K562 (cell line): Measurements from ENCODE around the gene TIMP3. TPM values are rescaled to one million over a fixed set of nuclear protein-coding genes. Genes with fewer than 3 reads are reported as not detected.

ENCODE experiments used
- ATAC-seq: fragments of 200-7000 bp; cut with Tn5 transposase; 3 replicates; pipeline ENCODE4 v1.9.1; 2020; ENCODE audit warnings: moderate library complexity
- BruUV-seq: library from RNA; stranded (reverse); fragments of 400-500 nt; replicated peaks from 2 replicates; lab custom pipeline; 2021; lab: Mats Ljungman, UMichigan
- CTCF ChIA-PET: fragments of 300-600 bp; formaldehyde crosslinking; extraction: SDS; loops from one replicate; lab custom pipeline; 2021; ENCODE audit warnings: low intra/inter-chr PET ratio; lab: Yijun Ruan, JAX
- POLR2A ChIA-PET: fragments of 300-600, 350-650 bp; sonication (Branson Sonifier 250); formaldehyde crosslinking; extraction: SDS; loops from one replicate; lab custom pipeline; 2021; ENCODE audit warnings: antibody characterized with exemption, inconsistent platforms; lab: Yijun Ruan, JAX
- DNase-seq, 4 experiments: peaks; one replicate each; pipeline versions ENCODE4 v3.0.0 to v3.0.0-alpha.2; 2011 to 2018; ENCODE audit warnings: low spot score in 3 of 4, mixed read lengths in 3 of 4; ENCODE audit errors: extremely low read depth in 1 of 4
- FAIRE-seq: peaks from 2 replicates; lab custom pipeline; 2011; peaks lifted over from hg19 to GRCh38; lab: Jason Lieb, UNC
- H2AFZ ChIP-seq: 2 replicates; pipeline ENCODE4 v1.6.0; 2011; ENCODE audit warnings: low read depth, low read length, control low read depth, inconsistent platforms
- H3K27ac ChIP-seq: fragments of 200-600 bp; 3 replicates; pipeline ENCODE4 v1.8.0; 2011; ENCODE audit warnings: low read depth, mild to moderate bottlenecking, control low read depth, inconsistent platforms, low read length, moderate library complexity, mixed read lengths; ENCODE audit errors: extremely low read depth
- H3K27me3 ChIP-seq, 2 experiments: fragments of 300-600 bp in 1 of 2; 2 replicates in 1 of 2; 3 replicates in 1 of 2; pipeline versions ENCODE4 v1.6.0 to v1.8.0; 2011; ENCODE audit warnings: inconsistent platforms in 2 of 2, low read length in 2 of 2, mild to moderate bottlenecking in 1 of 2, mixed read lengths in 1 of 2, moderate library complexity in 1 of 2; ENCODE audit not compliant: control insufficient read depth in 2 of 2, insufficient read depth in 2 of 2
- H3K36me3 ChIP-seq: fragments of 300-600 bp; 3 replicates; pipeline ENCODE4 v1.8.0; 2011; ENCODE audit warnings: mild to moderate bottlenecking, low read length, inconsistent platforms; ENCODE audit not compliant: control insufficient read depth, insufficient read depth
- H3K4me1 ChIP-seq, 2 experiments: fragments of 200-600 bp in 1 of 2; replicated peaks in 1 of 2; 2 replicates in 1 of 2; 3 replicates in 1 of 2; pipeline versions ENCODE4 v1.5.1 to v1.8.0; 2011; ENCODE audit warnings: inconsistent platforms in 2 of 2, low read length in 2 of 2, mild to moderate bottlenecking in 1 of 2, mixed read lengths in 1 of 2, moderate library complexity in 1 of 2; ENCODE audit not compliant: control insufficient read depth in 2 of 2, insufficient read depth in 2 of 2
- H3K4me2 ChIP-seq: 2 replicates; pipeline ENCODE4 v1.6.1; 2011; ENCODE audit warnings: low read length, control low read depth, inconsistent platforms, mixed read lengths; ENCODE audit not compliant: insufficient read depth
- H3K4me3 ChIP-seq: fragments of 200-600 bp; sonication (generic), shearing (Covaris generic); 2 replicates; pipeline ENCODE4 v1.5.1; 2016; ENCODE audit warnings: control low read depth, inconsistent platforms
- H3K79me2 ChIP-seq: fragments of 200-600 bp; 3 replicates; pipeline ENCODE4 v1.8.0; 2011; ENCODE audit warnings: low read length, inconsistent platforms; ENCODE audit not compliant: control insufficient read depth, insufficient read depth
- H3K9ac ChIP-seq, 2 experiments: 2 replicates each; pipeline versions ENCODE4 v1.6.0 to v1.6.1; 2011; ENCODE audit warnings: low read depth in 2 of 2, low read length in 2 of 2, control low read depth in 1 of 2, inconsistent platforms in 1 of 2, mild to moderate bottlenecking in 1 of 2, mixed read lengths in 1 of 2; ENCODE audit not compliant: insufficient read depth in 1 of 2
- H3K9me1 ChIP-seq: one replicate; pipeline ENCODE4 v1.6.0; 2011; ENCODE audit warnings: inconsistent platforms, mild to moderate bottlenecking, low read length, moderate library complexity; ENCODE audit not compliant: control insufficient read depth, insufficient read depth
- H3K9me3 ChIP-seq: replicated peaks from 2 replicates; pipeline ENCODE4 v1.5.1; 2011; ENCODE audit warnings: low read depth, low read length, inconsistent platforms; ENCODE audit not compliant: control insufficient read depth, insufficient read depth
- H4K20me1 ChIP-seq: replicated peaks from 2 replicates; pipeline ENCODE4 v1.6.1; 2011; ENCODE audit warnings: low read length, inconsistent platforms, mixed read lengths; ENCODE audit not compliant: control insufficient read depth, insufficient read depth
- ETV1 ChIP-seq: fragments of 450-650 bp; conservative IDR thresholded peaks from 2 replicates; pipeline ENCODE4 v1.6.1; 2016; ENCODE audit warnings: missing genetic modification characterization, control low read depth, low read depth, missing compliant biosample characterization
- KLF16 ChIP-seq: IDR thresholded peaks from 2 replicates; pipeline ENCODE4 v1.6.1; 2016; ENCODE audit warnings: antibody characterized with exemption
- MIER1 ChIP-seq: fragments of 450-650 bp; IDR thresholded peaks from 2 replicates; pipeline ENCODE4 v1.6.1; 2016; ENCODE audit warnings: antibody characterized with exemption, mild to moderate bottlenecking, low read depth
- SIX5 ChIP-seq, 2 experiments: IDR thresholded peaks; 2 replicates each; pipeline ENCODE4 v1.6.1; 2011; ENCODE audit warnings: low read length in 2 of 2, borderline replicate concordance in 1 of 2, low read depth in 1 of 2, mild to moderate bottlenecking in 1 of 2, moderate library complexity in 1 of 2; ENCODE audit not compliant: insufficient read depth in 1 of 2
- TCF3 ChIP-seq: sonication (generic); formaldehyde crosslinking; IDR thresholded peaks from 2 replicates; pipeline ENCODE4 v1.4.0; 2020; ENCODE audit warnings: mild to moderate bottlenecking, missing genetic modification reagents
- TGIF2 ChIP-seq: sonication (generic); formaldehyde crosslinking; IDR thresholded peaks from 2 replicates; pipeline ENCODE4 v1.8.1; 2022; ENCODE audit warnings: mild to moderate bottlenecking, missing genetic modification reagents, moderate library complexity
- TRIM24 ChIP-seq, 2 experiments: fragments of 450-650 bp; IDR thresholded peaks; 2 replicates each; pipeline ENCODE4 v1.6.1; 2016
- ZFX ChIP-seq: sonication (generic); formaldehyde crosslinking; IDR thresholded peaks from 2 replicates; pipeline ENCODE4 v1.8.0; 2022; ENCODE audit warnings: mild to moderate bottlenecking, missing genetic modification reagents, moderate library complexity
- ZNF12 ChIP-seq: sonication (generic); formaldehyde crosslinking; IDR thresholded peaks from 2 replicates; pipeline ENCODE4 v1.4.0; 2020; ENCODE audit warnings: mild to moderate bottlenecking, missing genetic modification reagents
- ZNF133 ChIP-seq: fragments of 250-450 bp; sonication (Bioruptor Pico); IDR thresholded peaks from 2 replicates; pipeline ENCODE4 v1.4.0; 2020; ENCODE audit warnings: mild to moderate bottlenecking
- ZNF263 ChIP-seq: sonication (generic); formaldehyde crosslinking; IDR thresholded peaks from 2 replicates; pipeline ENCODE4 v1.8.0; 2022; ENCODE audit warnings: mild to moderate bottlenecking, missing genetic modification reagents, borderline replicate concordance
- ZNF324 ChIP-seq: fragments of 250-450 bp; sonication (Bioruptor Pico); IDR thresholded peaks from 2 replicates; pipeline ENCODE4 v1.4.0; 2020; ENCODE audit warnings: mild to moderate bottlenecking
- WGBS: fragments of 100-300 bp; shearing (Covaris generic); methylation state at CpG from one replicate; pipeline ENCODE4 v1.1.6; 2016; ENCODE audit warnings: low coverage, mixed read lengths; ENCODE audit not compliant: insufficient coverage; ENCODE audit errors: missing lambda C conversion rate; 5-methylcytosine and 5-hydroxymethylcytosine counted together
- in situ Hi-C: fragments of 300-500 bp; cut with MboI; formaldehyde crosslinking; loops from 4 replicates; pipeline ENCODE4 v1.15.0; 2018; ENCODE audit warnings: inconsistent platforms, mixed read lengths
- intact Hi-C: fragments of 100-400 bp; cut with micrococcal nuclease; formaldehyde crosslinking; loops from 2 replicates; pipeline ENCODE4 v1.14.2; 2022
- polyA plus RNA-seq, 8 experiments: library from polyadenylated mRNA; depleted of rRNA in 4 of 8; stranded (reverse) in 5 of 8; unstranded in 3 of 8; fragments of >200 nt; fragmentation: Nextera tagmentation in 2 of 8; fragmentation: Illumina TruSeq in 1 of 8; extraction: Ambion mirVana in 2 of 8; extraction: Trizol in 1 of 8; gene quantifications; 2 replicates each; pipeline versions ENCODE4 v1.2.1 to v1.2.3, GENCODE V29; 2011 to 2014; ENCODE audit warnings: inconsistent platforms in 1 of 8, missing spikeins in 1 of 8
- total RNA-seq, 7 experiments: library from RNA; depleted of rRNA in 6 of 7; stranded (reverse); fragments of >200 nt in 6 of 7; fragmentation: Illumina TruSeq in 2 of 7; extraction: Trizol in 2 of 7; gene quantifications; 2 replicates each; pipeline versions ENCODE4 v1.2.1 to v1.2.3, GENCODE V29; 2011 to 2021; ENCODE audit warnings: low replicate concordance in 1 of 7
- TF ChIP-seq, protein P1 (sequence below): sonication (generic); formaldehyde crosslinking; IDR thresholded peaks from 2 replicates; pipeline ENCODE4 v1.8.1; 2023; ENCODE audit warnings: mild to moderate bottlenecking, missing genetic modification reagents
- TF ChIP-seq, protein P2 (sequence below): sonication (generic); IDR thresholded peaks from 2 replicates; pipeline ENCODE4 v1.6.1; 2016
- TF ChIP-seq, protein P3 (sequence below): fragments of 250-450 bp; sonication (Bioruptor Pico); IDR thresholded peaks from 2 replicates; pipeline ENCODE4 v1.5.0; 2021
- TF ChIP-seq, protein P4 (sequence below): sonication (generic); formaldehyde crosslinking; IDR thresholded peaks from 2 replicates; pipeline ENCODE4 v1.8.1; 2023; ENCODE audit warnings: mild to moderate bottlenecking, missing genetic modification reagents

Gene TIMP3
- total and polyA plus RNA-seq, 9 of the 15 experiments (the other 6 are each of a cell fraction or from before 2014, with no cell fraction given), result 0.07 to 0.73 (median 0.18) TPM

DNA sequence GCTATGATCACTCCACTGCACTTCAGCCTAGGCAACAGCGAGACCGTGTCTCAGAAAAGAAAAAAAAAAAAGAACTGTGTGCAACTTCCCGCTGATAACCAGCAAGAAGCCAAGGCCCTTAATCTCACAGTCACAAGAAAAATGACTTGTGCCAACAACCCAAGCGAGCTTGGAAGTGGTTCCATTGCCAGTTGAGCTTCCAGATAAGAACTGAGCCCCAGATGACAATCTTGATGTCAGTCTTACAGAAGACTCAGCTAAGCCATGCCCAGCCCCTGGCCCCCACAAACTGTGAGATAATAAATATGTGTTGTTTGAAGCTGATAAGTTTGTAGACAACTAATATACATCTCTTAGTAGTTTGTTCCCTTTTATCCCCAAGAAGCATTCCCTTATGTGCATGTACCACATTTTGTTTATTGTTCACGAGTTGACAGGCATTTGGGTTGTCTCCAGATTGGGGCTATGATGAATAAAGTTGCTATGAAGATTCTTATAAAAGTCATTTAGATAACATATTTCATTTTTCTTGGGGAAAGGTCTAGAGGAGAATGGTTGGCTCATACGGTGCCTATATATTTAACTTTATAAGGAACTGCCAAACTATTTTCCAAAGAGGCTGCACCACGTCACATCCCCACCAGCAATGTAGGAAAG is 85.9 kb downstream of the TIMP3 start:
- peak; percentile 31; the same call in 2 of the 3 replicates for ATAC-seq
- no peaks in the 10 kb centered on the region for H3K36me3 ChIP-seq
- H3K27me3 ChIP-seq, result no peaks in the 10 kb centered on the region
- H2AFZ ChIP-seq, result peak overlapping the region; percentile 85; the same call in 1 of the 2 replicates
- DNase-seq, result peak in 3 of 4 experiments; percentile 19 to 69 (median 23)
- ChIA-PET CTCF (no interaction called here), POLR2A (no interaction called here)
- 0 out of 4 replicates have a peak overlapping the region, but pooled peaks of 1 of the 2 experiments have one; percentile 16 for H3K9ac ChIP-seq
- in situ Hi-C loops (no loop called here), intact Hi-C loops (no loop called here)
- no TSS peak for BruUV-seq
- H3K4me2 ChIP-seq, result peak overlapping the region; percentile 38
- H3K79me2 ChIP-seq, result no peaks in the 10 kb centered on the region
- H3K4me1 ChIP-seq, result peaks cover 7 to 30% of the 10 kb centered on the region in 2 experiments; a peak in 3 of 5 replicates
- peak overlapping the region; percentile 50 for H3K27ac ChIP-seq
- peak; percentile 87 for FAIRE-seq
- H3K4me3 ChIP-seq, result no peak overlapping the region
- H4K20me1 ChIP-seq, result no peaks in the 10 kb centered on the region
- 13% methylated on average over 7 of the region's 7 CpGs for WGBS
- H3K9me3 ChIP-seq, result no peaks in the 10 kb centered on the region
- H3K9me1 ChIP-seq, result no peaks in the 10 kb centered on the region
- TF ChIP-seq ETV1 (no peak), ZFX (CRISPR knock-in tag) (no peak), TRIM24 (IDR thresholded peaks at IDR 0.05) (peak in 1 of 2 experiments; percentile 36; a peak in 1 of 4 replicates), MIER1 (no peak), ZNF133 (CRISPR knock-in tag) (no peak), ZNF263 (CRISPR knock-in tag) (no peak), SIX5 (IDR thresholded peaks at IDR 0.05; ENCODE audit: borderline replicate concordance in 1 of 2, insufficient read depth in 1 of 2, low read depth in 1 of 2, low read length in 2 of 2) (no peak), TCF3 (CRISPR knock-in tag) (peak; percentile 52; the same call in 1 of the 2 replicates), TGIF2 (CRISPR knock-in tag) (no peak), ZNF12 (no peak), KLF16 (peak; percentile 64), ZNF324 (CRISPR knock-in tag) (no peak)
- TF ChIP-seq, protein P1, sequence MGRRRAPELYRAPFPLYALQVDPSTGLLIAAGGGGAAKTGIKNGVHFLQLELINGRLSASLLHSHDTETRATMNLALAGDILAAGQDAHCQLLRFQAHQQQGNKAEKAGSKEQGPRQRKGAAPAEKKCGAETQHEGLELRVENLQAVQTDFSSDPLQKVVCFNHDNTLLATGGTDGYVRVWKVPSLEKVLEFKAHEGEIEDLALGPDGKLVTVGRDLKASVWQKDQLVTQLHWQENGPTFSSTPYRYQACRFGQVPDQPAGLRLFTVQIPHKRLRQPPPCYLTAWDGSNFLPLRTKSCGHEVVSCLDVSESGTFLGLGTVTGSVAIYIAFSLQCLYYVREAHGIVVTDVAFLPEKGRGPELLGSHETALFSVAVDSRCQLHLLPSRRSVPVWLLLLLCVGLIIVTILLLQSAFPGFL, result no peak
- TF ChIP-seq, protein P2, sequence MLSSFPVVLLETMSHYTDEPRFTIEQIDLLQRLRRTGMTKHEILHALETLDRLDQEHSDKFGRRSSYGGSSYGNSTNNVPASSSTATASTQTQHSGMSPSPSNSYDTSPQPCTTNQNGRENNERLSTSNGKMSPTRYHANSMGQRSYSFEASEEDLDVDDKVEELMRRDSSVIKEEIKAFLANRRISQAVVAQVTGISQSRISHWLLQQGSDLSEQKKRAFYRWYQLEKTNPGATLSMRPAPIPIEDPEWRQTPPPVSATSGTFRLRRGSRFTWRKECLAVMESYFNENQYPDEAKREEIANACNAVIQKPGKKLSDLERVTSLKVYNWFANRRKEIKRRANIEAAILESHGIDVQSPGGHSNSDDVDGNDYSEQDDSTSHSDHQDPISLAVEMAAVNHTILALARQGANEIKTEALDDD, result 0 out of 2 replicates have a peak, but pooled peaks have one; percentile 44
- TF ChIP-seq, protein P3, sequence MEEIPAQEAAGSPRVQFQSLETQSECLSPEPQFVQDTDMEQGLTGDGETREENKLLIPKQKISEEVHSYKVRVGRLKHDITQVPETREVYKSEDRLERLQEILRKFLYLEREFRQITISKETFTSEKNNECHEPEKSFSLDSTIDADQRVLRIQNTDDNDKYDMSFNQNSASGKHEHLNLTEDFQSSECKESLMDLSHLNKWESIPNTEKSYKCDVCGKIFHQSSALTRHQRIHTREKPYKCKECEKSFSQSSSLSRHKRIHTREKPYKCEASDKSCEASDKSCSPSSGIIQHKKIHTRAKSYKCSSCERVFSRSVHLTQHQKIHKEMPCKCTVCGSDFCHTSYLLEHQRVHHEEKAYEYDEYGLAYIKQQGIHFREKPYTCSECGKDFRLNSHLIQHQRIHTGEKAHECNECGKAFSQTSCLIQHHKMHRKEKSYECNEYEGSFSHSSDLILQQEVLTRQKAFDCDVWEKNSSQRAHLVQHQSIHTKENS (CRISPR knock-in tag), result no peak
- TF ChIP-seq, protein P4, sequence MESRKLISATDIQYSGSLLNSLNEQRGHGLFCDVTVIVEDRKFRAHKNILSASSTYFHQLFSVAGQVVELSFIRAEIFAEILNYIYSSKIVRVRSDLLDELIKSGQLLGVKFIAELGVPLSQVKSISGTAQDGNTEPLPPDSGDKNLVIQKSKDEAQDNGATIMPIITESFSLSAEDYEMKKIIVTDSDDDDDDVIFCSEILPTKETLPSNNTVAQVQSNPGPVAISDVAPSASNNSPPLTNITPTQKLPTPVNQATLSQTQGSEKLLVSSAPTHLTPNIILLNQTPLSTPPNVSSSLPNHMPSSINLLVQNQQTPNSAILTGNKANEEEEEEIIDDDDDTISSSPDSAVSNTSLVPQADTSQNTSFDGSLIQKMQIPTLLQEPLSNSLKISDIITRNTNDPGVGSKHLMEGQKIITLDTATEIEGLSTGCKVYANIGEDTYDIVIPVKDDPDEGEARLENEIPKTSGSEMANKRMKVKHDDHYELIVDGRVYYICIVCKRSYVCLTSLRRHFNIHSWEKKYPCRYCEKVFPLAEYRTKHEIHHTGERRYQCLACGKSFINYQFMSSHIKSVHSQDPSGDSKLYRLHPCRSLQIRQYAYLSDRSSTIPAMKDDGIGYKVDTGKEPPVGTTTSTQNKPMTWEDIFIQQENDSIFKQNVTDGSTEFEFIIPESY (CRISPR knock-in tag), result no peak
